ENCODE results near the gene MYB.

MYB gene

DNA sequence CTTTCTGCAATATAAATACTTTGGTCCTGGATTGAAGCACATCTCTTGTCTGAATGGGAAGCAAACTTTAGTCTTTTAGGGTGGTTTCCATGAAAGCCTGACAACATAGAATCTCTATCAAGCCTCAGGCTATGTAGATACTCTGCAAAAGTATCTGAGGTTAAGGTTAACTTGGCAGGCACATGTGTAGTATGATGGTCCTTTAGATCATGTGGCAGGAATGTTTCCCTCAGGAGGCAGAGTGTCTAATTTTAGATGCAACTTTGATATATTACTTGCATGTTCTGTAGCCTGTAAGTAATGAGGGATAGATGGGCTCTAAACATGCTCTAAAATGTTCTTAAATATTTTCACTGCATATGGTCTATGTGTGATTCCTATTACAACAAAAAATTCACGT, 8.2 kb downstream of the MYB start:
- no peak for DNase-seq (ENCODE audit: low spot score)

DNA sequence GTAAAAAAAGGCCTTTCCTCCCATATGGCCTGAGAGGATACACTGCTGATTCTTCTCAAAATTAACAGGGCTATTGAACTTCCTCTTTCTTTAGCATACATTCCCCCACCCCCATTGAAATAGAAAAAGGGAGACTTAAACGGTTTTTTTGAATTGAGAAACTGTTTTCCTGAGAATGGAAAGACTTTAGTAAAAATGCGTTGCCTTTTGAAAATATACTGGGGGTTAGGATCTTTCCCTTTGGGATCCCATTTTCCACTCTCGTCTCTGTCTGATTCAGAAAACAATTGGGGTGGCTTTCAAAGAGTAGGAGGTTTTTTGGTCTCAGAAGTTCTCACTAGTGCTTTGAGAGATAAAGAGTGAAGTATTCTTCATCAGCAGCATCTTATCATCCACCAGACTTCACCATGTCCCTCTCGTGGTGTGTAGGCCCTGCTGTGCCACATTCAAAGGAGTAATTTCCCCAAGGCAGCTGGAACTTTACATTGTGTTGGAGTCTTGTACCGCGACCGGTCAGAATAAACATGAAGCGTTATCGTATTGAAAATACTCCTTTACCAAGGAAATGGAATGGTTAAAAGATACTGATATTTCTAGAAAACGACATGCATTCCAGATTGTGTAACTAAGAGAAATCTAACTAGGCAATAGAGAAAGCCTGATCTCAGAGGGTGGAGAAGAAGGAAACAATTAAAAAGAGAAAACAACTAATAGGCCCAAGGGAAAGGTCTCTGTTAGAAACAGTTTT, 10.6 kb downstream of the MYB start:
- DNase-seq (ENCODE audit: low spot score): no peak

DNA sequence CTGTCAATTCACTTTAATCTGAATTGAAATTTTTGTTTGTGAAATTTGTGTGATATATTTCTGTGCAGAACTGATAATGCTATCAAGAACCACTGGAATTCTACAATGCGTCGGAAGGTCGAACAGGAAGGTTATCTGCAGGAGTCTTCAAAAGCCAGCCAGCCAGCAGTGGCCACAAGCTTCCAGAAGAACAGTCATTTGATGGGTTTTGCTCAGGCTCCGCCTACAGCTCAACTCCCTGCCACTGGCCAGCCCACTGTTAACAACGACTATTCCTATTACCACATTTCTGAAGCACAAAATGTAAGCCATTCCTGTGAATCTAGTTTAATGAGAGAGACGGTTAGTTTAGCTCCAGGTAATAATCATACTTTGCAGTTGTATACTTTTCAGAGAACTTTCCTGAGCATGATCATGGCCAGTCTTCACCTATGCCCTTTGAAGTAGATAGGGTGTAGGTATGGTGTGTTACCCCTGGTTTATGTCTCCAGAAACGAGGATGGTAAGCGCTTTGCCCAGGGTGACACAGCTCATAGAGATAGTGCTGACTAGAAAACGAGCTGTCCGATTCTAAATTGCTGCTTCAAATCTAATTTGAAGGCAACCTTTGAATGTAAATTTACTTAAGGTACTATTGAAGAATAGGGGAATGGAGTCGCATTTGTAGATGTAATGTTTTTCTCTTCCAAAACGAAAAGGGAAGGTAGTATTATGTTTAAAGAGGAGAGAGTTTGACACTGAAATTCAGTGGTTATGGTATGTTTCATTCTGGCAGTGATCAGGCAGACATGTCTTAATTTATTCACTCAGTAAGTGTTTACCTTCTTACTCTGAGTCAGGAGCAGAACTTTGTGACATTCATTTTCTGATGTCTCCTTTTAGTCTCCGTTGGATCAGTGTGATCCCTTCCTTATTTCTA, 11.4 kb downstream of the MYB start:
- no peak for DNase-seq (ENCODE audit: low spot score)

DNA sequence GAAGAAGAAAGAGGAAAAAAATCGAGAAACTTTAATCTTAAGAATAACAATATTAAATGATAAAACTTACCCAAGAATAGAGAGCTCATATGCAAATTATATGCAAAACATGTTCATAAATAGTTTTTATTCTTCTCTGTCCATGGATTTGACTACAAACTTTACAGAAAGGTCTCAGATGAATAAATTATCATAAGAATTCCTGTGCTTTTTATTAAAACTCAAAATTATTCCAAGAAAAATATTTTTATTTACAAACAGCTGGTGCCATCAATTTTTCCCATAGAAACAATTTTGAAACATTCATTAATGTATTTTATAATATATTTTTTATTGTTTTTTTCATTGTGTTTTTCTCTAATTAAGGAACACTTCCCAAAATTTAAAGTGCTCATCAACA, 12.1 kb downstream of the MYB start:
- DNase-seq (ENCODE audit: low spot score): no peak

DNA sequence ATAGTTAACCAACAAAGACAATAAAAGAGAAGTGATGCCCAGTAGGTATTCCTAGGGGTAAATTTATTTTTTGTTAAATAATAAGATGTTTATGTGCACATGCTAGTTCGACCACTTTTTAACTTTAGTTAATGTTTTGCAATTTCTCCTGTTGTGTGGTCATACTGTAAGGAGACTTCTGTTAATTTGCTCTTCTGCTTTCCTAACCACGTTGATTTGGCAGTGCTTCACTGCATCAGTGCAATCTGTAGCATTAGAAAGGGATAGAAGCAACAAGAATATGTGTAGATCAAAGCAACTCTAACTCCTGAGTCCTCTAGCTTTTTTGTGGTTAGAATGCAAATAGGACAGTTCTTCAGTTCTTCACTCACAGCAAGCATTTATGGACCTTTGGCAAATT, 13.9 kb downstream of the MYB start:
- no peak for DNase-seq (ENCODE audit: low spot score)

DNA sequence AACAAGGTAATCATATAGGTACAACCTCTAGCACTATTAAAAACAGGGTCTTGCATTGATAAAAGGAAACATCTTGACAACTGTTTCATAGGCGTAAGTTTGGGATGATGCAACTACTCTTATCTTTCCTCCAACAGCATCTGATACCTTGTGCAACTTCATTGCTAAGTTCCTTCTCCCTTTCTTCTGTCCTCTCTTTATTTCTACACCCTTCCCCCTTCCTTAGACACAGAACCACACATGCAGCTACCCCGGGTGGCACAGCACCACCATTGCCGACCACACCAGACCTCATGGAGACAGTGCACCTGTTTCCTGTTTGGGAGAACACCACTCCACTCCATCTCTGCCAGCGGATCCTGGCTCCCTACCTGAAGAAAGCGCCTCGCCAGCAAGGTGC, 14.4 kb downstream of the MYB start:
- no peak for DNase-seq (ENCODE audit: low spot score)

DNA sequence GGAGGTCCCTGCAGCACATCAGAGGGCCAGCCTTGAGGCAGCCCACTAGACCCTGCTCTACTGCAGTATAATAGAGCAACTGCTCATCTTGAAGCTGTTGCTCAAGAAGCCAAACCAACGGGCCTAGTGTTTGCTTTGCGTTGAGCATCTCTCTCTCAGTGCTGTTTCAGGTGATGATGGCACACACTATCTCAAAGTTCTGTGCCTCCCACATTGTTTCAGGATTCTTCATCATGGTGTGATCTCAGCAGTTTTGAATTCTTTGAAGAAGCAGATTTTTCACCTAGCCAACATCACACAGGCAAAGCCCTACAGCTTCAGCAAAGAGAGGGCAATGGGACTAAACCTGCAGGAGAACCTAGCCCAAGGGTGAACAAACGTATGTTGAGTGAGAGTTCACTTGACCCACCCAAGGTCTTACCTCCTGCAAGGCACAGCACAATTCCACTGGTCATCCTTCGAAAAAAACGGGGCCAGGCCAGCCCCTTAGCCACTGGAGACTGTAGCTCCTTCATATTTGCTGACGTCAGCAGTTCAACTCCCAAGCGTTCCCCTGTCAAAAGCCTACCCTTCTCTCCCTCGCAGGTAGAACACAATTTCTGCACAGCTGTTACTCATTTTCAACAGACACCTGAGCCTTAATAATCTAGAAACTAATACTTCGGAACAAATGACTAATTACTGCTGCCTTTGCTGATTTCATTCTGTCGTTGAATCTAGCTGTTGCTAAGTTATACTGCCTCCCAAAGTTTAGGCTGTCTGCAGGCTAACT, 15.8 kb downstream of the MYB start:
- DNase-seq (ENCODE audit: low spot score): no peak

DNA sequence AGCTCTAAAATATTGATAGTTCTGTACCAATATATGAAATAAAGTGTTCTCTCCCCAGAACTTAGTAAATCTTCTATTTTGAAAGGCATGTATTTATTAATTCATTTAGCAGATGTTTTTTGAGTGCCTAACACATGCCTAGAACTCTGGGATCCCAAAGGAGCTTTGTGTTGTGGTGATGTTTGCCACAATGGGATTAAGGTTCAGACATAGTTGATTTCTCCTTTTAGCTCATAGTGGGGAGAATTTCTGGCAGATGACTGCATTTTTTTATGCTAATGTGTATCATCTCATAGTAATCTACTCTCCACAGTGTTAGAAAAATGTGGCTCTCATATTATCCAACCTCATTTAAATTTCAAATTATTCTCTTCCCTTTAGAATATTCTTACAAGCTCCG, 21.7 kb downstream of the MYB start:
- no peak for DNase-seq (ENCODE audit: low spot score)

DNA sequence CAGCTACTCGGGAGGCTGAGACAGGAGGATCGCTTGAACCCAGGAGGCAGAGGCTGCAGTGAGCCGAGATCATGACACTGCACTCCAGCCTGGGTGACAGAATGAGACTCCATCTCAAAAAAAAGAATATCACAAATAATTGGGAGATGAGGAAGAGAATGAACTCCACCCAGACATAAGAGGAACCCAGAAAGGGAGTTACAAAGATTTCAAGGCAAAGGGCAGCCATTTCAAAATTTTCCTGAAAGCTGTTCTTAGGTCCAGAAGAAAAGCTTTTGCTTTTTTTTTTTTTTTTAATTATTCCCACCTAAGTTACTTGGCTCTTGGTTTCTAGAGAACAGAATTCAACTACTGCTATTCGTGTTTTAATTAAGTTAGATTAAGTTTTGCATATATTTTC, 23.8 kb downstream of the MYB start:
- no peak for DNase-seq (ENCODE audit: low spot score)

DNA sequence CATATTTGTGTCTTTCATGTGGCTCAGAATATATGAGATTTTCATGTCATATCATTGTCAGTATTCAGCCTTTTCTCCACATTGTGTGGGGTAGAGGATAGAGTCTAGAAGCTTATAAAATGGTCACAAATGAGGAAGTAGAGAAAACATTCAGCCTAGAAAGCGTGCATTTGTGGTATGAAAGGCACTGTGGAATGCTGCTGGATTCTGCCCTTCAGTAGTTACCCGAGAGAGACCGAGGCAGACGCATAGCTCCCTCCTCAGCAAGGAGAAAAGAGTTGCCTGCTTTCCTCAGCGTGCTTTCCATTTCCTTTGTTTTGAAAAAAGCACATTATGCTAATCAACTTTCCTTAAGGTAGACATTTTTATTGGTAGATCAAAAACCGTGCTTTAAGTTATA, 28.7 kb downstream of the MYB start:
- no peak for DNase-seq (ENCODE audit: low spot score)

DNA sequence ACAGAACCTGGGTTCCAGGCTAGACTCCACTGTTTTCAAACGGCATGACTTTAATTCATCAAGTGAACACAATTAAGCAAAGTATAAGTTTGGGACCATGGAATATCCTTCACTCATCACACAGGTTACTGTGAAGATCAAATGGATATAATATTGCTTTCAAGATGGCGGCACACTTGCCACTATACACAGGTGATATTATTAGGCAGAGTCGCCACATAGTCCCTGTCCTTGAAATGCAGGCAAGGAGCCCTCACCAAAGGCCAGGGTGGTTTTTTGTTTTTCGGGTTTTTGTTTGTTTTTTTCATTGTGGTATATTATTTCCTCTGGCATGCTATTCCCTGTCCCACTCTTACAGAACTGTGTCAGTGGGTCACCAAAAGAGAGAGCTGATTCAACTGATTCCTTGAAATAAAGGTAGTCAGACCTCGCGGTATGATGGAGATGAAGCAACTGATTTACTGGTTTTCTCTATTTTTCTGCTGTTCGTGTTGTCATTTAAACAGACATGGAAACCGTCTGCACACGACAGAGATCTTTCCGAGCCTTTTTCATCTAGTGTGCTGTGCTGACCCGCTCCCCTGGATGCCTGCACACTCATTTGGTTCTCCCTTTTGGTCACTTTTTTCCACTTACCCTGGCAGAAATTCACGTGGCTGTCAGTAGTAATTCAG, 29.7 kb downstream of the MYB start:
- no peak for DNase-seq (ENCODE audit: low spot score)

DNA sequence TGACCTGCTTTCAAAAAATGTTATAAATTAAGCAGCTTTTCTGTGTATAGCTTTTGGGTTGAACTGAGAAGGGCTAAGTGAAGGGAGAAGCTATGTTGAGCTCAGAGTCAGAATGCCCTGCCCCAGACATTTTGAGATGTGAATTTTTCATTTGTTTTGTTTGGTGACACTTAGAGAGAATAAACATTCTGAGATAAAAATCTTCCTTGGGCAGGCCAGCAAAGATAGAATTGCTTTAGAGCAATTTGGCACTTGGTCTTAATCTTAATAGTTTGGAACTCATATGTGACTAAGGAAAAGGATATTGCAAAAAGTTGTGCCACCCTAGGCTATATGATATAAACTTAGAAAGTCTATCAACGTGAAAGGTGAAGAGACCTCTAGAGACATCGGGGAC, 30.2 kb downstream of the MYB start:
- DNase-seq (ENCODE audit: low spot score): no peak

DNA sequence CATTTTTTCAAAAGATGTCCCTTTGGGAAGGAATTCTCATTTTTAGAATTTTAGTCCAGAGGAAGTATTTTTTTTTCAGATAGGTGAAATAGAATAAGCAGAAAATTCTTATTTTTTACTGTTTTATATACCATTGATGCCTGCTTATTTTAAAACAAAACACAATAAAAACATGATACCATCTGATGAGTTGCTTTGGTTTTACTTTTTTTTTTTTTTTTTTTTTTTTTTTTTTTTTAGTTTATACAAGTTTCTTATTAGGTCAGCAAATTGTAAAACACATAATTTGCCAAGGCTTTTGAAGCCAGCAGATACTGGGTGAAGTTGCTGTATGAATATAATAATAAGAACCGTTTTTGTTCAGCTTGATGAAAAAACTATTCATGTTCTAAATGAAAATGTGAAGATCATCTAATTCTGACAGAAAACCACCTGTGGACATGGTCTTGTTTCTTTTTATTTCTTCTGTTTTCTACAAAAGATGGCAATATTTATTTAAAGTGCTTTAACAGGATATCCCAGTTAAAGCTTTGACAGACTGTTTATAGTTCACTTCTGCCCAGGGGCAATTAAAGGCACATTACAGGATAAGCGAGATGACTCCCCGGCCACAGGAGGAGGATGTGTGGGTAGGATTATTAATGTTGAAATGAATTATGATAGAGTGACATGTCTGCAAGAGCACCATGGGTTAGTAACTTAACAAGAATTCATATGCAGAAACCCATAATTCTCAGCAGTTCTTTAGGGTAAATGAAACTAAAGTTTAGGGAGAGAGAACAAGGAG, 31.1 kb downstream of the MYB start:
- DNase-seq (ENCODE audit: low spot score): no peak

DNA sequence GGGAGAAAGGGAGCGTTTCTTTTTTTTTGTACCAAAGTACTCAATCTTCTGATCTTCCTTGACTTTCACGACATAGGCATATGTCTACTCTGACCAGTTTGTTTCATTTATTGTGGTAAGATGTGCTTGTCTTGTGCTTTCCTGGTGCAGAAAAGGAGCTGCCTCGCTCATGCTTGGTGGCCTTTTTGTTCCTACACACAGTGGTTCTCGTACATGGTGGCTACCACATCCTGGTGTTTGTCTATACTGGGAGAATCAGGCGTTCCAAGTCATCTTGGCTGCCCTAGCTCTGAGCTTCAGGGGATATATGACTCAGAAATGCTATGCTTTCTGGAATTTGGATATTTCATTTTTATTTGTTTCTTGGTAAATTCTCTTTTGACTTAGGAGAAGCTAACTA, 31.8 kb downstream of the MYB start:
- no peak for DNase-seq (ENCODE audit: low spot score)

DNA sequence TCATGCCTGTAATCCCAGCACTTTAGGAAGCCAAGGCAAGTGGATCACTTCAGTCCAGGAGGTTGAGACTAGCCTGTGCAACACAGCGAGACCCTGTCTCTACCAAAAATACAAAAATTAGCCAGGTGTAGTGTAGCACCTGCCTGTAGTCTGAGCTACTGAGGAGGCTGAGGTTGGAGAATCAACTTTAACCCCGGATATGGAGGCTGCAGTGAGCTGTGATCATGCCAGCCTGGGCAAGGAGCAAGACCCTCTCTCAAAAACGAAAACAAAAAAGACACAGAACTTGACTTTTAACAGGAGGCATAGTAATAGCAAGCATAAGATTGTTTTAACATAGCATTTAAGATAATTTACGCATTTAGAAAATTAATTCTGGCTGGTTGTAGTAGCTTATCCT, 32.5 kb downstream of the MYB start:
- DNase-seq (ENCODE audit: low spot score): no peak

DNA sequence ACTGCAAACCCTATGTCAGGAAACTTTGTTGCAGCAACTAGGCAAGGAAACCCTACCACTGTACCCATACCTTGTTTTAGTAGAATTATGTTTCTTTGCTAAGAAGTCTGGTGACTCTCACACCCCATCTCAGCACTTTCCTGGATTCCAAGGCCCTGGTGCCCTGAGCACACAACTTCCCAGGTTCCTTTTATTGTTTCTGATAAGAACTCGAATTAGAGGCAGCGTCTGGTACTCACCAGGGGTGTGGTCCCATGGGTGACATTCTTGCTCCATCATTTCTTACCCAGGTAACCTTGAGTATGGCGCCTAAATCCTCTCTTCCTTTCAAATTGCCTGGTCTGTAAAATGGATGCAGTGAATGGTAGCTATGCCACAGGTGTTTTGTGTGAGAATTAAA, 34.1 kb downstream of the MYB start:
- no peak for DNase-seq (ENCODE audit: low spot score)

DNA sequence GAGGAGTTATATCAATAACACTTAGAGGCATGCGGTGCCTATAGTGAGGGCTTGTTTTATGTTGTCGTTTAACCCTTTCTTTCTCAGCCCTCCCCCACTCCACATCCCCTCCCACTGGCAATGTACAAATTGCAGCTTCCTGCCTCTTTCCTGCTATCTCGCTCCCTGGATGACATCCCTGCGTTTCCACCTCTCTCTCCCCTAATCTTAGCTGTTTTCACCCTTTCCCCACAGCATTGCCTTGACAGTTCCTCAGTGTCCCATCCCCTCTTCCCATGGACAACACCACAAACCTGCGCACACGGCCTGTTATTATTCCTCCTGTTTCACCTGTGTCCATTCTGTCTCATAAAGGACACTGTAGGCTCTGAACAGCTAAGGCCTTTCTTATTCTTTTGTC, 34.5 kb downstream of the MYB start:
- DNase-seq (ENCODE audit: low spot score): no peak

DNA sequence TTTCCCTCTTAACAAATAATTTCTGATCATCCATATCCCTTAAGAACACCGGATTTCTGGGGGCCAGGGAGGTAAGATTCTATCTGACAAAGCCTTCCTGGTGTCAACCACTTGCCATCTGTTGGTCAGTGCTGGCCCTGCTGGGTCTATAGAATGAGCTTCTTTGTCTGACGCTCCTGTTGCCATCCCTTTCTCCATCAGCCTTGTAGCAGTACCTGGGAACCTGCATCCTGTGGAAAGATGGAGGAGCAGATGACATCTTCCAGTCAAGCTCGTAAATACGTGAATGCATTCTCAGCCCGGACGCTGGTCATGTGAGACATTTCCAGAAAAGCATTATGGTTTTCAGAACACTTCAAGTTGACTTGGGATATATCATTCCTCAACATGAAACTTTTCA, 36.6 kb downstream of the MYB start:
- no peak for DNase-seq (ENCODE audit: low spot score)

DNA sequence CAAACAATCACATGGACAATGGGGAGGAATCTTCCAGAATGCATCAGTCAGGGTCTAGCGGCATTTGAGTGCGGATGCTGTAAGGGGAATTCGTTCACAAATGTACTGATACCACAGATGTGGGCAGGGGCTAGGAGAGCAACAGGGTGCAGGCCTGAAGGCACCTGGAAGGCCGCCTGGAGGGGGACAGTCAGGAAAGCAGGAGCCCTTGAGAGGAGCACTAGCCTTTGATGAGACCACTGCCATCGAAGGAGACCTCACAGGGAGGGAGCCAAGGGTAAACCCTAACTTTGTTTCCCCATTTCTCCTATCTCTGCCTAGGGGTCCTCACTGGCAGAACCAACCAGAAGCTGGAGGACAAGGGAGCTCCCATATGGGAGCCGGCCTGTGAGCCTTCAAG, 38.2 kb downstream of the MYB start:
- DNase-seq (ENCODE audit: low spot score): no peak

DNA sequence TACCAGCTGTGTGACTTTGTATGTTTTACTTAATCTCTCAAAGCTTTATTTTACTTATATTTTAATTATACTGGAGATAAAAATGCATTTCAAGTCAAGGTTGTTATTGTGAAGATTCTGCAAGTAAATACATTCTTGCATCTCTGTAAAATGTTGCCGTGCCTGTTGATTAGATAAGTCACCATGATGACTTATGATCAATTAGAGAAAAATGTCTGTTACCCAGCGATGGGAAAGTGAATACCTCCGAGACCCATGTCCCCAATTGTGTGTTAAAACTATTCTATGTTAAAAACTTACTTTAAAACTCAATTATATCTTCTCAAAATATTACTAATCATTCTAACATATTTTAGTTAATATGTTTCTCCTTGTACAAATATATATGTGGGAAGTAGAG, 39.9 kb downstream of the MYB start:
- no peak for DNase-seq (ENCODE audit: low spot score)

DNA sequence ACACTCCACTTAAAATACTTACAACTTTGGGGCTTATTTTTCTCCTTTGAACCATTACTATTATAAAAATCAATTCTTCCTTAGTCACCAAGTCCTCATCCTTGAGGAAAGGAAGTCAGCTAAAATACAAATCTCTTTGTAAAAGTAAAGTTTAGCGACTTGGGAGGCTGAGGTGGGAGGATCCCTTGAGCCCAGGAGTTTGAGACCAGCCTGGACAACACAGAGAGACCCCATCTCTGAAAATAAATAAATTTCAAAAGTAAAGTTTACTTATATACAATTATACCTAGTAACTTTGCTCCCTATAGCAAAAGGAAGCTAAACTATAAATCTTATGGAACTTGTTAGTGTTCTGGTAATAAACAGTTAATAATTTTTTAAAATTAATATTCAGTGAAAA, 40.4 kb downstream of the MYB start:
- DNase-seq (ENCODE audit: low spot score): no peak

DNA sequence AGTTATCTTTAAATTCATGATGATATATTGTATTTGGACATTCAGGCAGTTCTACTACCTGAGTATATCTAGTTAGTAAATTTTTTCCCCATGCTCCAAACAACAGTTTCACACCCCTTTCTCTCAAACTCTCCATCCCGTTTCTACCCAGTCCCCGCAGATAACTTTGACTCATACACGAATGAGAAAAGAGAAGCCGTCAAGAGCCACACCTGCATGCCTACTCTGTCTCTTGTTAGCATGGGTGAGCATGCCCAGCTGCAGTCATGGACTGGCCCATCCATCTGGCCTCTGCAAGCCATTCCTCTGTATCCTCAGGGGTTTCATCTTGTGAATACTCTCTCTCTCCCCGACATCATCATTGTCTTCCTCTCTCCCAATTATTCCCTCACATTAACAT, 41.5 kb downstream of the MYB start:
- DNase-seq (ENCODE audit: low spot score): no peak
